HL-60 (cell line): Measurements from ENCODE around the gene PERP.

Source experiments
- DNase-seq, 2 experiments: peaks; one replicate each; pipeline ENCODE4 v3.0.0-alpha.2; 2010 to 2020; ENCODE audit warnings: low read depth in 1 of 2, low spot score in 1 of 2
- H3K27ac ChIP-seq: fragments of 250-450 bp; sonication (Bioruptor Pico); replicated peaks from 2 replicates; pipeline ENCODE4 v1.5.1; 2020; ENCODE audit warnings: mild to moderate bottlenecking, moderate library complexity
- H3K27me3 ChIP-seq: fragments of 250-450 bp; sonication (Bioruptor Pico); 2 replicates; pipeline ENCODE4 v1.5.1; 2021; ENCODE audit warnings: mild to moderate bottlenecking, moderate library complexity; ENCODE audit not compliant: insufficient read depth, poor library complexity, severe bottlenecking
- H3K4me3 ChIP-seq: replicated peaks from 2 replicates; pipeline ENCODE4 v1.5.1; 2011; ENCODE audit warnings: mild to moderate bottlenecking, control low read depth, low read length; ENCODE audit not compliant: insufficient read depth
- GABPA ChIP-seq: IDR thresholded peaks from 2 replicates; pipeline ENCODE4 v1.6.1; 2012; ENCODE audit warnings: low read depth
- POLR2AphosphoS5 ChIP-seq: IDR thresholded peaks from 2 replicates; pipeline ENCODE4 v1.6.1; 2012; ENCODE audit warnings: low read depth
- SPI1 ChIP-seq: IDR thresholded peaks from 2 replicates; pipeline ENCODE4 v1.6.1; 2012; ENCODE audit warnings: low read depth, mild to moderate bottlenecking, borderline replicate concordance
- TF ChIP-seq, protein P1 (sequence below): IDR thresholded peaks from 2 replicates; pipeline ENCODE4 v1.6.1; 2012; ENCODE audit warnings: low read depth; ENCODE audit not compliant: insufficient replicate concordance
- TF ChIP-seq, protein P2 (sequence below): IDR thresholded peaks from one replicate; pipeline ENCODE4 v1.5.1; 2011; ENCODE audit warnings: low read length, control low read depth, inconsistent platforms; ENCODE audit not compliant: insufficient read depth

PERP gene

DNA sequence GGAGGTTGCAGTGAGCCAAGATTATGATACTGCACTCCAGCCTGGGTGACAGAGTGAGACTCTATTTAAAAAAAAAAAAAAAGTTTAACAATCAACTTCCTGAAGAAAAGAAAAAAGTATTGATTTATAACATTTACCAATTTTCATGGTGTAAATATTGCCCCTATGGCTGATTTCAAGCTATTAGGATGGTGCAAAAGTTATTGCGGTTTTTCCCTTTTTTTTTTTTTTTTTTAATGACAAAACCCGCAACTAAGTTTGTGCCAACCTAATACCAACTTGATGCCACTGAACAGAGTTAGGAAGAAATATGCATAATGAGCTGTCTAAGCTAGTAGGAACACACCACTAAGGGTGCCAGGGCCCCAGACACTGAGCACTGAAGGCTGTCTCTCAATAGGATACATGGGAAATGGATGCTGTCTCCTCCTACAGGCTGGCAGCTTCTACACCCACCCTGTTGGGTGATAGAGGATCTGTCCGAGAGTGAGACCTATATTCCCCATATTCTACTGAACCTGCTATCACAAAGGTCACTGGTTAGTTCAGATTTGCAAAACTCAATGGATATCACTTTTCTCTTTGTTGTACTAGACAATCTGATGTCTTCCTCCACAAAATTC lies 6.5 kb upstream of the PERP start:
- Histone ChIP-seq H3K27me3 (peaks cover 8% of the 10 kb centered on the region), H3K4me3 (no peak overlapping the region), H3K27ac (no peak overlapping the region)
- DNase-seq = no peak
- TF ChIP-seq, protein P1, sequence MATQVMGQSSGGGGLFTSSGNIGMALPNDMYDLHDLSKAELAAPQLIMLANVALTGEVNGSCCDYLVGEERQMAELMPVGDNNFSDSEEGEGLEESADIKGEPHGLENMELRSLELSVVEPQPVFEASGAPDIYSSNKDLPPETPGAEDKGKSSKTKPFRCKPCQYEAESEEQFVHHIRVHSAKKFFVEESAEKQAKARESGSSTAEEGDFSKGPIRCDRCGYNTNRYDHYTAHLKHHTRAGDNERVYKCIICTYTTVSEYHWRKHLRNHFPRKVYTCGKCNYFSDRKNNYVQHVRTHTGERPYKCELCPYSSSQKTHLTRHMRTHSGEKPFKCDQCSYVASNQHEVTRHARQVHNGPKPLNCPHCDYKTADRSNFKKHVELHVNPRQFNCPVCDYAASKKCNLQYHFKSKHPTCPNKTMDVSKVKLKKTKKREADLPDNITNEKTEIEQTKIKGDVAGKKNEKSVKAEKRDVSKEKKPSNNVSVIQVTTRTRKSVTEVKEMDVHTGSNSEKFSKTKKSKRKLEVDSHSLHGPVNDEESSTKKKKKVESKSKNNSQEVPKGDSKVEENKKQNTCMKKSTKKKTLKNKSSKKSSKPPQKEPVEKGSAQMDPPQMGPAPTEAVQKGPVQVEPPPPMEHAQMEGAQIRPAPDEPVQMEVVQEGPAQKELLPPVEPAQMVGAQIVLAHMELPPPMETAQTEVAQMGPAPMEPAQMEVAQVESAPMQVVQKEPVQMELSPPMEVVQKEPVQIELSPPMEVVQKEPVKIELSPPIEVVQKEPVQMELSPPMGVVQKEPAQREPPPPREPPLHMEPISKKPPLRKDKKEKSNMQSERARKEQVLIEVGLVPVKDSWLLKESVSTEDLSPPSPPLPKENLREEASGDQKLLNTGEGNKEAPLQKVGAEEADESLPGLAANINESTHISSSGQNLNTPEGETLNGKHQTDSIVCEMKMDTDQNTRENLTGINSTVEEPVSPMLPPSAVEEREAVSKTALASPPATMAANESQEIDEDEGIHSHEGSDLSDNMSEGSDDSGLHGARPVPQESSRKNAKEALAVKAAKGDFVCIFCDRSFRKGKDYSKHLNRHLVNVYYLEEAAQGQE = no peak
- no peak for TF ChIP-seq GABPA
- TF ChIP-seq SPI1 = no peak
- TF ChIP-seq POLR2AphosphoS5 = no peak
- TF ChIP-seq, protein P2, sequence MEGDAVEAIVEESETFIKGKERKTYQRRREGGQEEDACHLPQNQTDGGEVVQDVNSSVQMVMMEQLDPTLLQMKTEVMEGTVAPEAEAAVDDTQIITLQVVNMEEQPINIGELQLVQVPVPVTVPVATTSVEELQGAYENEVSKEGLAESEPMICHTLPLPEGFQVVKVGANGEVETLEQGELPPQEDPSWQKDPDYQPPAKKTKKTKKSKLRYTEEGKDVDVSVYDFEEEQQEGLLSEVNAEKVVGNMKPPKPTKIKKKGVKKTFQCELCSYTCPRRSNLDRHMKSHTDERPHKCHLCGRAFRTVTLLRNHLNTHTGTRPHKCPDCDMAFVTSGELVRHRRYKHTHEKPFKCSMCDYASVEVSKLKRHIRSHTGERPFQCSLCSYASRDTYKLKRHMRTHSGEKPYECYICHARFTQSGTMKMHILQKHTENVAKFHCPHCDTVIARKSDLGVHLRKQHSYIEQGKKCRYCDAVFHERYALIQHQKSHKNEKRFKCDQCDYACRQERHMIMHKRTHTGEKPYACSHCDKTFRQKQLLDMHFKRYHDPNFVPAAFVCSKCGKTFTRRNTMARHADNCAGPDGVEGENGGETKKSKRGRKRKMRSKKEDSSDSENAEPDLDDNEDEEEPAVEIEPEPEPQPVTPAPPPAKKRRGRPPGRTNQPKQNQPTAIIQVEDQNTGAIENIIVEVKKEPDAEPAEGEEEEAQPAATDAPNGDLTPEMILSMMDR = no peak

DNA sequence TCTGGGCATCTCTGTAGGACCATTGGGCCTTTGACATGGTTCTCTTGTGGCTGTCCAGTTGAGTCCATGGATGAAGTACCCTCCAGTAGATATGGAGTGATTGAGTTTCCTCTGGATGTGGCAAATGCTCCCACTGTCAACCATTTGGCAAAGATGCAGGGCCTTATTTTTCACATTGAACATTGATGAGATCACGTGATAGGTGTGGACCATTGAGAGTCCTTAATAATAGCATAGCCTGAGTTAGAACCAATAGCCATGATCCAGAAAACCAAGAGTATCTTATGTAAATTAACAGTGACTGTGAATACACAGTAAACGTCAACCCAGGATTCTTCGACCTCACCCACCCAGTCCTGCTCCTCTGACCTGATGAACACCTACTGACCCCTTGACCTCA lies 3.0 kb upstream of the PERP start:
- Histone ChIP-seq H3K4me3 (no peak overlapping the region), H3K27ac (no peak overlapping the region), H3K27me3 (peaks cover 37% of the 10 kb centered on the region)
- no peak for DNase-seq
- TF ChIP-seq POLR2AphosphoS5 = no peak
- TF ChIP-seq, protein P2 = no peak
- TF ChIP-seq GABPA = no peak
- TF ChIP-seq, protein P1 = no peak
- no peak for TF ChIP-seq SPI1

DNA sequence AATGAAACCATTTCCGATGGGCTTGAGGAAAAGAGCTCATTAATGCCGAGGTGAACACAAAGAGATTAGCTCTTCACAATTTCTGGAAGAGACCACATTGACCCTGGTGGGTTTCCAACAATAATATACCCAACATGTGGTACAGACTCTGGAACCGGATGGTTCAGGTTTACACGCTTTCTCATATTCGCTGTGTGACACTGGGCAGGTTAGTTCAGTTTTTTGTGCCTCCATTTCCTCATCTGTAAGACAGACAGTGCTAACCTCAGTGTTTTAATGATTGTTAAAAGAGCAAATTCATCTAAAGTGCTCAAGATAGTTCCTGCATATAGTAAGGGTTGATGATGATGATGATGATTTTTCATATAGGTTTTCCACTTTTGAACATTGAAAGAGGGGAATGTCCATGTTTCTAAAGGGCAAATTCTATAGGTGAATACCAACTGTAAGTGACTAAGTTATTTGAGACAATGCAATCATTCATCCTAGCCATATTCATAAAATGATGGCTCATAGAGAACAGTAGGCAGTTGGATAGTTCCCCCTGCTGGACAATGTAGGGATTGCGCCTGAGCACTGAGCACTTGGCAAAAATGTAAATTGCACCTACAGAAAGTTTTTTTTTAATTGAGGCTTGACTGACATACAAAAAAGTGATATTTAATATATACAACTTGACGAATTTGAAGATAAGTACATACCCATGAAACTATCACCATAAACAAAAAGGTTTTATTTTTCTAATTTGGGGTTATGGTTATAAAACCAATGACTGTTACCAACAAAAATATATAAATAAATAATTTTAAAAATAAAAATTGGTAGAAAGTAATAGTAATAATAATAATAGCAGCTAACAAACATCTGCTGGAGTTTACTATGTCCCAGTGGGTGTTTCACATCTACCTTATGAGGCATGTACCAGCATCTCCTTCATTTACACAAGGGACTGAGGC lies 2.1 kb upstream of the PERP start:
- peaks cover 46% of the 10 kb centered on the region for H3K27me3 ChIP-seq
- TF ChIP-seq, protein P2 = peak; percentile 92
- no peak for TF ChIP-seq SPI1
- no peak overlapping the region for H3K27ac ChIP-seq
- peak; percentile 30 to 49 for DNase-seq
- no peak overlapping the region for H3K4me3 ChIP-seq
